Stimulated activated naive CD8-positive, alpha-beta T cell treated with anti-CD3 and anti-CD28 coated beads, Interleukin-15, Interleukin-2, amounts not matched to agents 100 U/mL and 50 U/mL, for 24 hours (primary cell): ENCODE measurements around the gene FAM228B.

Experiments used
- ATAC-seq: fragments of 150-1000 bp; cut with Tn5 transposase; one replicate; pipeline ENCODE4 v1.10.0; 2021
- DNase-seq: peaks from one replicate; pipeline ENCODE4 v3.0.0; 2021

Gene FAM228B

DNA sequence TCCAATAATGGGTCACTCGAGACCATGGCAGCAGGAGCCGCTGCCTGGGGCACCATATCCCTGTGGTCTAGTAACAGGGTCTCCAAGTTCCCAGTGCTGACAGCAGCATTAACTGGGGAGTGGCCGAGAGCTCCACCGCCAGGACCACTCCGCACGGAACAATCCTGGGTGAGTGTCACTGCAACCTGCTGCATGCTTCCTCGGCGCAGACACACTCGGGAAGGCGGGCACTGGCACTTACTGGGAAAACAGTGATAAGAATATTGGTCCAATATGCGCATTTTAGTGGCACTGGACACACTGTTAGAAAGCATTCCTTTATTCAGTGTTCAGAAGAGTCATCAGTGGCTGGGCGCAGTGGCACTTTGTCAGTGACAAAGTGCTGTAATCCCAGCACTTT, 81.2 kb downstream of the FAM228B start:
- ATAC-seq (no peak), DNase-seq (no peak)

DNA sequence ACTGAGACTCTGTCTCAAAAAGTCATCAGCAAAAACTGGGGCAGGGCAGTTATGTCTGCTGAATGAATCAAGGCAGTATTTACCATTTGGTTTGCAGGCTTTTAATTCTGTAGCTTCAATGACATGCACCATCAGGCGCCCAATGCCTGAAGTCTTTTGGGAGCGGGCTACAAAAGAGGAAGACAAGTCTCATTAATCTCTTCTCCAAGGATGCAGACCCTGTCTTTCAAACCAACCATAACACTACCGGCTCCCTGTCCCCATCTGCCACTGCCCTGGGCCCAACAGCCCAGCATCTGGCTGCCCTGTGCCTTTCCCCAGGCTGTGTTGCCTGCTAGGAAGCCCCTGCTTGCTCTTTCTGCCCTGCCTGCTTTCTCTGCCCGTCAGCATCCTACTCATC, 81.9 kb downstream of the FAM228B start:
- DNase-seq (no peak), ATAC-seq (no peak)

DNA sequence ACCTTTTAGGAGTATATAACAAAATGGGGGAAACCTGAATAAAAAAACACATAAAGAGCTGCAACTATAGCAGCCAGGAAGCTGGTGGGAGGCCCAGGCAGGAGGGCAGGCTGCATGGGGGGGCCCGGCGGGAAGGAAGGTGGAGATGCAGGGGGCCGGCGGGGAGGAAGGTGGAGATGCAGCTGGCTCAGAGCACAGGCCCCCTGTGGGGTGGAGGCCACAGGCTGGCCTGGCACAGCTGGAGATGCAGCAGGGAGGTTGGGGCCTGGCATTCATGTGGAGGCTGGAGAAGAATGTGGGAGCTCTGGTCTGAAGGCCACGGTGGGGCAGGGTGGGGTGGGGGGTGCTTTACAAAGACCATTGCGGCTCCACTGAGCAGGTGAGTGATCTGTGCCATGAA, 83.0 kb downstream of the FAM228B start:
- ATAC-seq: no peak
- DNase-seq: no peak

DNA sequence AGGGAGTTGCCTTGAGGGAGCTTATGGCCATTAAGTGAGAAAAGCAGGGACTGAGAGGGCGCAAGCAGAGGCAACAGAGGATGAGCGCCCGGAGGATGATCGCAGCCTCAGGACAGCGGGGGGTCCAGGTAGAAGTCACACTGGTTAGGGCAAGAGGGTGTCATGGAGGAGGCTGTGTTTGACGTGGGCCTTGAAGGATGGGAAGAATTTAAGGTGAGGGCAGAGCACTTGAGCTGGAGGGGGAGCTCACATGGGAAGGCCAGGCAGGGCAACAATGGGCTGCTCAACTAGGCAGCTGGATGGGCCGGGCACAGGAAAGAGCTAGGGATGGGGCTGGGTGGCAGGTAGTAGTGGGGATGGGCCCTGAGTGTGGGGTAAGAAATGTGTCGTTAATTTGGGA, 83.4 kb downstream of the FAM228B start:
- no peak for DNase-seq
- no peak for ATAC-seq

DNA sequence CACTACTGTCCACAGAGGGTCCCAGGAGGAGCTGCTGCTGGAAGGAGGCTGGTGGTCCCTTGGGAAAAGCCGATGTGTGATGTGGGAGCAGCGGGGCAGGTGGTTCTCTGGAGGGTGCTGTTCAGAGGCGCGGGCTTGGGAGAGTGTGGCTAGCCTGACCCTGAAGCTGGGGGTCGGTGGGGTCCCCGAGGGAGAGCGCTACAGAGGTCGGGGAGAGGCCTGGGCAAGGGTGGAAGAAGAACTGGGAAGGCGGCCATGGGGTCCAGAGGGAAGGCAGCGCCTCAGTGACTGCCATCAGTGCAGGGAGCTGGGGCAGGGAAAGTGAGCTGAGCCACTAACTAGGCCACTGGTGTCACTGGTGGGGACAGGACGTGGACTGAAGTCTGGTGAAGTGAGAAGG, 84.1 kb downstream of the FAM228B start:
- ATAC-seq (no peak), DNase-seq (no peak)

DNA sequence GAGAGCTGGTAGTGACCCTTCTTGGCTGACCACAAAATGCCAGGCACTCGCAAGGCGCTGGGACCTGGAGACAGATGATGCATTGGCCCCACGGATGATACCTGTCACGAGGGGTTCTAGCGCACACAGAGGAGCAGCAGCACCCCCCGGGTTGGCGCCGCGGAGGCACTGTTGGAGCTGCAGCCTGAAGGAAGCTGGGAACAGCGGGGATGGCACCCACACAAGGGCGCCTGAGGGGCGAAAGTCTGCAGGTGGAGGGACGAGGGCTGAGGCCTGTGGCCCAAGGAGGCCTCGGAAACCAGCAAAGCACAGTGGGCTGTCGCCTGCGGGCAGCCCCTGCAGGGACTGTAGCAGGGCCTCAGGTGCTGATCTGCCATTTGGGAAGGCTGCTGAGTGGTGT, 85.2 kb downstream of the FAM228B start:
- ATAC-seq (no peak), DNase-seq (no peak)

DNA sequence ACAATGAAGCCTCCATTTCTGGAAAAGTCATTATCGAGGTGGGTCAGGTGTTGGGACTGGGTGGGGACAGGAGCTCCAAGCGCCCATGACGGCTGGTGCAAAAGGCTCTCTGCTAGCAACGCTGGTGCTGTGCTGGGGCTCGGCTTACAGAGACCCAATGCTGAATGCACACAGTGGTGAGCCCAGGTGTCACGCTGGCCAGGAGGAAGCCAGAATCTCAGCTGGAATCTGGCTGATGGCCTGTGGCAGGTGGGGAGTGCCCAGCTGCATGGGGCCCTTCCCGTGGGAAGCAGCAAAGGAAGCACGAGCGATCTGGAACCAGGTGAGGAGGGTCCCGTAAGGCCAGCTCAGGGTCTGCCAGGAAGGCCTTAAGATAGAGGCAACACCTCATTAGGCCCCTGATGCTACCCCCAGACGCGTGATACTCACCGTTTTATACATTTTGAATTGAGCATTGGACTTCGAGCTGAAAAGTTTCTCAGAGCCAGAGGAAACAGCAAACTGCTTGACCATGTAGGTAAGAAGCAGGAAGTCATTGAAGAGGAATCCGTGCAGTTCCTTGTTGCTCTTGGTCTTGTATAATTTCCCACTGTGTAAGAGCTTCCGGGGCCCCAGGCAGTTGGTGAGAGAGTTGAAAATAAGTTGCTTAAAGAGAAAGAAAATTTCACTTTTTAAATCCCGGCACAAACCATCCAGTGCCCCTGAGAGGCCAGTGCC, 86.3 kb downstream of the FAM228B start:
- DNase-seq (no peak), ATAC-seq (no peak)

DNA sequence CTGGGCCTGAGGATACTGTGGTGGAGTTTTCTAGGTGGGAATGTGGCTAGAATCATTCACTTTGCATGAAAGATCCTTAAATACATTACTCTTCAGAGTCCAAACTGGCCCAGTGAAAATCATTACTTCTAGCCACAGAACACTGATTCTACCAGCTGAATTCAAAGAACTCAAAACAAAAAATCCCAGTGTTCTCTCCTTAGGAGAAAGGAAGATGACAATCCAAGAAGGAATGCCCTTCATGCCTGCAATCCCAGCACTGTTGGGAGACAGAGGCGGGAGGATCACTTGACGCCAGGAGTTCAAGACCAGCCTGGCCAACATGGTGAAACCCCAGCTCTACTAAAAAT, 86.8 kb downstream of the FAM228B start:
- no peak for DNase-seq
- ATAC-seq: no peak

DNA sequence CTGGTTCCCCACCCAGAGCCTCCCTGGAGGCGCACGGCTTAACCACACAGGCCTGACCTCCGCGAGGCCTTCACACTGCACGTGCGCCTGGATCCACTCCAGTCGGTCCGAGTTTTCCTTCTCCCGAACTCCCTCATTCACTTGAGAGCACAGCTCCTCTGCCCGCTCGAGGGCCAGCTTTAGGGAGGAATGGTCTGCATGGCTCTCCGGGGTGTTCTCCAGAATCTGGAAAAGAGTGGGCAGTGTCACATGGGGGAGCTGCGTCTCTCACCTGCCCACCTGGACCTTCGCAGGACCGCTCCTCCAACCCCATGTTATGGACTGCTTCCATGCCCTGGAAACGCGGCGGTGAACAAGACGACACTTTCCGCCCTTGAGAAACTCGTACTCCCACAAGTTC, 87.5 kb downstream of the FAM228B start:
- no peak for ATAC-seq
- no peak for DNase-seq

DNA sequence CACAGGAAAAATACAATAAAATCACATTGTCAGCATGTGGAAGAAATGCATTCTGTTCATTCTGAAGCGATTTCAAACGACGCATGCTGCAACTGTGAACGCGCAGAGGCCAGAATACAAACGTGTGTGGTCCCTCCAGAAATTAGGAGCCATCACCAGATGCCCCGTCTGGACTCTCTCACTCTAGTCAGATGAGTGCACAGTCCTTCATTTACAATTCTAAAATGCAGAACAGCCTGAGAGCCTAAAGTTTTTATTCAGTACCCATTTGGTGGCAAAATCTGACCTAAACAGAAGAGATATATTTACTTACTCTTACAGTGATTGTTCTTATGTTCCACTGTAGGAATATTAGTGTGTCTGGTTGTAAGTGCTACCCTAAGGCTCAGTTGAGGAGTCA, 88.1 kb downstream of the FAM228B start:
- no peak for ATAC-seq
- no peak for DNase-seq

DNA sequence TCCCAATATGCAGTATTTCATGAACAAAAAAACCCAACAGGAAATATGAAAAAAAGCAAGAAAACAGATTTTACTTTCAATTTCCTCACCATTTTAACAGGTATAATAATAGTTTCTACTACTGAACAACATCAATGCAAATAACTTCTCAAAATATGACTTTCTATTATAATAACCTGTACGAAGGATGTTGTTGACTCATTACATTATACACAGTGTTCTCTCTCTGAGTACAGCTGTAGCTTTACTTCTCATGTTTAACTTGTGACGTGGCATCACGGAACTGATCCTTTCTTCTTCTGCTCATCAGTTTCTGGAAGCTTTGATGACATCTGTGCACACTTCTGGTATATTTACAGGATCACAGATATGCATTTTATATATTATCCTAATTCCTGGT, 91.6 kb downstream of the FAM228B start:
- ATAC-seq (no peak), DNase-seq (no peak)
